ENCODE measurements around the gene ABLIM3.

DNA sequence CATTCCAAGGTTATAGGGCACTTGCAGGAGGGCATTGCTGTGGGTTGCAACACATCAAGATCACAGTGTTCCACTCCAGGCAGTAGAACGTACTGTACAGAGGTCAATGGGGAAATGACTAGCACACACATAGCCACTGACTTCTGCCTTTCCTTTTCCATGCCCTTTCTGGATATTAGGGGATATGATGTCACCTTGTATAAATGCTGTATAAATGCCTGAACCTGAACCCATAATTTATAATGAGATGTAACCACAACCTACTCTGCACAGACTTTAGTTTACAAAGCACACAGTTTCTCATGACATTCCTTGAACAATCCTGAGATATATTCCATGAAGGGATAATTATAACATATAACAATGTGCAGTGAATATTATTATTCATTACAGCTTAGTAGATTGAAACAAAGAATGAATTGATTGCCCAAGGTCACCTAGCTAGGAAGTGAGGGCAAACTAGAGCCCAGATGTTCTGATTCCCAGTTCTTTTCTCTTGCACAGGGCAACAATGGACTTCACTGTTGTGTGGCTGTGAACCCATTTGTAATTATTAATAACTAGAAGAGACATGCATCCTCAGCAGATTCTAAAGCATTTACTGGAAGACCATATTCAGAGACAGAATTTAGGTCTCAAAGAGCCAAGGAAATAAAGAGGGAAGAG is 5.6 kb upstream of the ABLIM3 start:
- TF ChIP-seq, protein P1, sequence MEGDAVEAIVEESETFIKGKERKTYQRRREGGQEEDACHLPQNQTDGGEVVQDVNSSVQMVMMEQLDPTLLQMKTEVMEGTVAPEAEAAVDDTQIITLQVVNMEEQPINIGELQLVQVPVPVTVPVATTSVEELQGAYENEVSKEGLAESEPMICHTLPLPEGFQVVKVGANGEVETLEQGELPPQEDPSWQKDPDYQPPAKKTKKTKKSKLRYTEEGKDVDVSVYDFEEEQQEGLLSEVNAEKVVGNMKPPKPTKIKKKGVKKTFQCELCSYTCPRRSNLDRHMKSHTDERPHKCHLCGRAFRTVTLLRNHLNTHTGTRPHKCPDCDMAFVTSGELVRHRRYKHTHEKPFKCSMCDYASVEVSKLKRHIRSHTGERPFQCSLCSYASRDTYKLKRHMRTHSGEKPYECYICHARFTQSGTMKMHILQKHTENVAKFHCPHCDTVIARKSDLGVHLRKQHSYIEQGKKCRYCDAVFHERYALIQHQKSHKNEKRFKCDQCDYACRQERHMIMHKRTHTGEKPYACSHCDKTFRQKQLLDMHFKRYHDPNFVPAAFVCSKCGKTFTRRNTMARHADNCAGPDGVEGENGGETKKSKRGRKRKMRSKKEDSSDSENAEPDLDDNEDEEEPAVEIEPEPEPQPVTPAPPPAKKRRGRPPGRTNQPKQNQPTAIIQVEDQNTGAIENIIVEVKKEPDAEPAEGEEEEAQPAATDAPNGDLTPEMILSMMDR (conservative IDR thresholded peaks at IDR 0.05; ENCODE audit: low read length) = no peak
- TF ChIP-seq EZH2phosphoT487 (IDR thresholded peaks at IDR 0.05; ENCODE audit: borderline replicate concordance) = no peak
